HG03439 (cell line): ENCODE results near the gene CENATAC.
"Not testable (repeated sequence)": the region's sequence is repeated elsewhere in the genome, so short reads cannot be mapped to it uniquely, and the experiment has no call there.

Experiments used
- ATAC-seq: cut with Tn5 transposase; IDR thresholded peaks from one replicate; pipeline ENCODE4 v1.9.1; 2021; ENCODE audit warnings: mild to moderate bottlenecking, moderate library complexity; ENCODE audit not compliant: unreplicated experiment

Gene CENATAC

GRCh38 chr11:118996926-118997626 lies 862 bp upstream of the CENATAC start:
- ATAC-seq, result peak; percentile 8

GRCh38 chr11:118998388-118998717 lies 415 bp downstream of the CENATAC start:
- peak; percentile 12 for ATAC-seq

GRCh38 chr11:118998822-118999221 lies 884 bp downstream of the CENATAC start:
- no peak for ATAC-seq

GRCh38 chr11:119000906-119001305 lies 3.0 kb downstream of the CENATAC start:
- ATAC-seq, result no peak

GRCh38 chr11:119006656-119007055 lies 8.7 kb downstream of the CENATAC start:
- no peak for ATAC-seq

- no peak for ATAC-seq
Observed at GRCh38 chr11:119011476-119012053, 13.6 kb downstream of the CENATAC start.

GRCh38 chr11:119012629-119013170 lies 14.8 kb downstream of the CENATAC start:
- ATAC-seq, result no peak

GRCh38 chr11:119014209-119014924 lies 16.4 kb downstream of the CENATAC start:
- no peak for ATAC-seq

- no peak for ATAC-seq
Observed at GRCh38 chr11:119015054-119015611, 17.2 kb downstream of the CENATAC start.

GRCh38 chr11:119016216-119017009 lies 18.5 kb downstream of the CENATAC start:
- no peak for ATAC-seq

GRCh38 chr11:119017377-119017776 lies 19.4 kb downstream of the CENATAC start:
- not testable (repeated sequence) for ATAC-seq

- ATAC-seq, result peak; percentile 84
Observed at GRCh38 chr11:119018074-119018938, 20.4 kb downstream of the CENATAC start, which contains the start of the genes RPS25 and TRAPPC4. TSS of gene RPS25 (minus strand) at chr11:119018343. CDS start at chr11:119018284, 59 bp downstream. TSS of gene TRAPPC4 (plus strand) at chr11:119018766. CDS start at chr11:119018796, 30 bp downstream.

GRCh38 chr11:119019996-119020395 lies 22.1 kb downstream of the CENATAC start:
- no peak for ATAC-seq

- no peak for ATAC-seq
Observed at GRCh38 chr11:119021631-119022030, 23.7 kb downstream of the CENATAC start.

GRCh38 chr11:119023741-119024140 lies 25.8 kb downstream of the CENATAC start:
- no peak for ATAC-seq

- ATAC-seq, result no peak
Observed at GRCh38 chr11:119024430-119025098, 26.6 kb downstream of the CENATAC start.

GRCh38 chr11:119025099-119025473 lies 27.1 kb downstream of the CENATAC start:
- ATAC-seq, result no peak

GRCh38 chr11:119025541-119025940 lies 27.6 kb downstream of the CENATAC start:
- ATAC-seq, result no peak
